Measurements from ENCODE around the gene SIN3B.

Gene SIN3B

DNA sequence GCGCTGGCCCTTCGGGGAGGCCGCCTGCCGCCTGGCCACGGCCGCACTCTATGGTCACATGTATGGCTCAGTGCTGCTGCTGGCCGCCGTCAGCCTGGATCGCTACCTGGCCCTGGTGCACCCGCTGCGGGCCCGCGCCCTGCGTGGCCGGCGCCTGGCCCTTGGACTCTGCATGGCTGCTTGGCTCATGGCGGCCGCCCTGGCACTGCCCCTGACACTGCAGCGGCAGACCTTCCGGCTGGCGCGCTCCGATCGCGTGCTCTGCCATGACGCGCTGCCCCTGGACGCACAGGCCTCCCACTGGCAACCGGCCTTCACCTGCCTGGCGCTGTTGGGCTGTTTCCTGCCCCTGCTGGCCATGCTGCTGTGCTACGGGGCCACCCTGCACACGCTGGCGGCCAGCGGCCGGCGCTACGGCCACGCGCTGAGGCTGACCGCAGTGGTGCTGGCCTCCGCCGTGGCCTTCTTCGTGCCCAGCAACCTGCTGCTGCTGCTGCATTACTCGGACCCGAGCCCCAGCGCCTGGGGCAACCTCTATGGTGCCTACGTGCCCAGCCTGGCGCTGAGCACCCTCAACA is 60.8 kb downstream of the SIN3B start:
- no peak for DNase-seq

GRCh38 chr19:16890461-16891184 is 61.4 kb downstream of the SIN3B start:
- DNase-seq, result no peak

- no peak for DNase-seq
Measured at GRCh38 chr19:16891696-16892382, 62.6 kb downstream of the SIN3B start.

- no peak for DNase-seq
Measured at GRCh38 chr19:16892436-16892835, 63.2 kb downstream of the SIN3B start.

DNA sequence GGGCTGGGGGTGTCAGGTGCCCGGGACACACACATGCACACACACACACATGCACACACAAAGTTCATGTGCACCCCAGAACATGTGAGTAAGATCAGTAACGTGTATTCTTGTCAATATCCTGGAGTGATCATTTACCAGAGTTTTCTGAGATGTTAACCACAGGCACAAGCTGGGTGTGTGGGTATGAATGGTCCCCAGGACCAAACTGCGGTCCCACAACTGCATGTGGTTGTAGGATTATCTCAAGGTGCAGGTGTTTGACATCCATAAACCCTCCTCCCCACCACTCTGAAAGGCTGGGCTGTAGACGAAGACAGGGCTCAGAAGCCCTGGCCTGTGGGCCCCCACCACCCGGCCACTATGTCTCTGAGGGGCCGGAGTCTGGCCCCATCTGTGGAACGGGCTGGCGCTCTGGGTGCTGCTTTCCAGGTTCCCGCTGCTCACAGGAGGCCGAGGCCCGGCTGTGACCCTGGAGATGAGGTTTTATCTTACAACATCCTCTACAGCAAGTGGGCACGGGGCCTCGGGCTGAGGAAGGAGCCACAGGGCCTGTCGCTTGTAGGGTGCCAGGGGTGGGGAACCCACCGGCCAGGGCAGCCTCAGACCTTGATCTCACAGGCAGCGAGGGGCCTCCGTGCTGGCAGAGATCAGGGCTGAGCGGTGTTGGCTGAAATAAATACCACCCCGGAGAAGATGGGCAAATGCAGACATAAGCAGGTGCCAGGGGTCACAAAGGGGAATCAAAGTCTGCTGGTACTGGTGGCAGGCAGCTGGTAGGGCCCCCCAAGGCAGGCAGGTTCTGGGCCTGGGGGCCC is 63.9 kb downstream of the SIN3B start:
- DNase-seq, result no peak

- DNase-seq, result no peak
Measured at GRCh38 chr19:16893686-16893989, 64.4 kb downstream of the SIN3B start.

DNA sequence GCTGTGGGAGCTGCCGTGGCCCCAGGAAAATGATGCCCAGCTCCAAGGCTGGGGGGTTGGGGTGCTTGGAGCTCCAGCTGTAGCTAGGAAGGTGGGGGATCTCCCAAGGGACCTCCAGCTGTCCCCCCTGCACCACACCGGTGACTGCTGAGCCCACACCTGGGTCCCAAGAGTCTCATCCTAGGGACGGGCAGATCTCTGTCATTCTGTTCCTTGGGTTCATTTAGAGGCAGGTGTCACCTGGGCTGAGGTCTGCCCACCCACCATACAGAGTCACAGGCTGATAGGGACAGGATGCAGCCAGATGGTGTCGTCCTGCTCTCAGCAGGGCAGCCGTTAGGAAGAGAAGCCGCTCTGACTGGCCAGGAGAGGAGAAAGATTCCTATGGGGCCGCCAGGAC is 64.9 kb downstream of the SIN3B start:
- no peak for DNase-seq

DNA sequence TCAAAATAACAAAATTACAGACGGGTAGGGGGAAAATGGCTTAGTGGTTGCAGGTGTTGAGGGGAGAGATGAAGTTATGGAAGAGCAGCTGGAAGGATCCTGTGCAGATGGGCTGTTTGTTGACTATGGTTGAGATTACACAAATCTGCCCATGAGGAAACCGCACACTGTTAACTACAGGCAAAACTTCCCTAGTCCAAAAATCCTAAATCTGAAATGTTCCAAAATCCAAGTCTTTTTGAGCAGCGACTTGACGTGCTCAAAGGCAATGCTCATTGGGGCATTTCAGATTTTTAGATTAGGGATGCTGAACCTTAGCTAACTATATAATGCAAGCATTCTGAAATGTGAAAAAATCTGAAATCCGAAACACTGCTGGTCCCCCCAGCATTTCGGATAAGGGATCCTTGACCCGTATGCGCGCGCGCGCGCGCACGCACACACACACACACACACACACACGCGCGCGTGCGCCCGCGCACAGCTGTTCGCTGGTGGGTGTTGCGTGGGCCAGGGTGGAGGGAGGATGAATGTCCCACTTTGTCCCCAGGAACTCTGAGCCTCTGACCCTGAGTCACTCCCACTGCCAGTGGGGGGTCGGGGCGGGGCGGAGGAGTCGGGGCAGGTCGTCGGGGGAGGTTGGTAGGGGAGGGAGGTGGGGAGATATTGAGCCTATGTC is 66.4 kb downstream of the SIN3B start:
- no peak for DNase-seq

- no peak for DNase-seq
Measured at GRCh38 chr19:16896146-16897028, 67.2 kb downstream of the SIN3B start.

DNA sequence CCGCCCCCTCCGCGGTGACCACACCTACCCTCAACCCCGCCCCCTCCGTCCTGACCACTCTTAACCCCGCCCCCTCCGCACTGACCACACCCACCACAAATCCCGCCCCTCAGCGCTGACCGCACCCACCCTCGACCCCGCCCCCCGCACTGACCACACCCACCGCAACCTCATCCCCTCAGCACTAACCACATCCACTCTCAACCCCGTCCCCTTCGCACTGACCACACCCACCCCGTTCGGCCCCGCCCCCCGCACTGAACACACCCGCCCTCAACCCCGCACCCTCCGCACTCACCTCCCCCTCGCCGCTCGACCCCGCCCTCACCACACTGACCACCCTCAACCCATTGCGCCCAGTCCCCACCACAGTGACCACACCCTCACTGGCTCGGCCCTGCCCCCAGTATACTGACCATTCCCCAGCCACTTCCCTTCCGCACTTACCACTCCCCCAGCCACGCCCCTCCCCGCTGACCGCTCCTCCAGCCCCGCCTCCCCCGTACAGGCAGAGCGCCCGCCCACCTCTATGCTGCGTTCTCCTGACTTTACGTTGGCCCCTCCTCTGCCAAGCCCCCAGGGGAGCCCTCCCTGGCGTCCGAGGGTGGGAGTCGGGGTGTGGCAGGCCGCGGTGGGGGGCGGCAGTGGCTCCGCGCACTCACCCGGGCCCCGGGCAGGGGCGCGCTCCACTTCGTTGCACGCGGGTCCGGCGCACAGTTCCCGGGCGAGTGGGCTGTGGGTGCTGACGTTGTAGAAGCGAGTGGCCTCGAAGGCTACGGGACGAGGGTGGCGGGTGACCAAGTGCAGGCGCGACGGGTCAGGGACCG is 68.0 kb downstream of the SIN3B start:
- DNase-seq, result no peak

- no peak for DNase-seq
Measured at GRCh38 chr19:16897856-16898161, 68.6 kb downstream of the SIN3B start.

- no peak for DNase-seq
Measured at GRCh38 chr19:16898361-16899015, 69.3 kb downstream of the SIN3B start.

DNA sequence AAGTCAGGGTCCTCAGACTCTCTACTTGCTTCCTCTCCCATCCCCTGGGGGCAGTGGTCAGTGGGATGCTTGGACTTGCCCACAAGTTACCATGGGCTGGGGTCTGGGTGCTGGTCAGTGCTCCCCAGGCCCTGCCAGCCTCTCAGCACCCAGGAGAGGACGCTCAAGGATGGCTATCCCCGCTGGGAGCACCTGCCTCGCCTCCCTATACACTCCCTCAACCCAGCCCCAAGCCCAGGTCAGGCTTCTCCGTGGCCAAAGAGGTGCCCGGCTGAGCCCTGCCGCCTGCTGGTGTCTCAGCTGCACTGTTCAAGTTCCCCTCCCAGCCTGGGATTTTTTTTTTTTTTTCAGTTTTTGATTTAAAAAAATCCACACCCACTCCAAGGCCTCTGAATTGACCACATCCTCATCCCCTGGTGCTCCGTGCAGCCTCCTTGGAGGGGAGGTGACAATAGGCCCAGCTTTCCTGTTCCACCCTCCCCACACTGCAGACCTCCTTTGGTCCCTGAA is 70.4 kb downstream of the SIN3B start:
- DNase-seq, result no peak

DNA sequence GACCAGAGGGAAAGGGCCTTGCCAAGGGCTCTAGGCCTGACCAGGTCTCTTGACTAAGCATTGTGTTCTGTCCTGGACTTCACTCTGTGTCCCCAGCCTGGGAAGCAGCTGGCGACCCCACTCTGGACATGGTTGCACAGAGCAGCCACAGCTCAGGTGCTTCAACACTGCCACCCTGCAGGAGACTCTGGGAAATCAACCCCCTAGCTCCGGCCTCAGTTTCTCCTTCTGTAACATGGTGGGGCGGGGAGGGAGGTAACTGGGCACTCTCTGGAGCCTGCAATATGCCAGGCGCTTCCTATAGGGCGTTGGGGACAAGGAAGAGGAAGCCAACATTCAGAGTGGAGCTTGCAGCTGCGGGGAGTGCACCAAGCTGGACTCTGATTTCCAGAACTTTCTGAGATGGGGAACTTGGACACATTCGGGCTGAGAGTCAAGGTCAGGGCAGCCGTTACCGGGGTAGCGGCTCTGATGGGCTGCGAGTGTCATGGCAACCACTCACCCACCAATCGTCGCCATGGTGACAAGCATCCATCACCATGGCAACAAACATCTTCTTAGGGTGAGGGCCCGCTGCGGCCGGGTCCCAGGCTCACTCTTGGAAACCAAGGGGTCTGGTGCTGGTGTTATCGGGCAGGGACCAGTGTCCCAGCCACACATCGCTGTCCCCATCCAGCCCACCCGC is 72.4 kb downstream of the SIN3B start:
- DNase-seq, result no peak

DNA sequence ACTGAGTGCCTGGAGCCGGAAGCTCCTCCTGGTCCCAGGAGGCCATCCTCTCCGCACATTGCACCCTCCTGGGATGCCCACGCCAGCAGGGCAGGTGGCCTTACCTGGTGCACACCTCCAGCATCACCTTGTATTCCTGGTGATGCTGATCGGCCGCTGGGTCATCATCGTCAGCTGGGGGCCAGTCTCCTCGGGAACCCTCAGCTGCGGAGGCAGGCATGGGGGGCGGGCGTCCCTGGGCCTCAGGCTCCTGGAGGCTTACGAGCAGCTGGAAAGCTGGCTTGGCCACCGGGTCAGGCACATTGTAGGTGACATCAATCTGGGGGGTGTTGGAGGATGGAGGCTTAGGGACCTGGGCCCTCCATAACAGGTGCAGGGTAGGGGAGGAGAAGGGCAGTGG is 73.3 kb downstream of the SIN3B start:
- DNase-seq, result no peak

GRCh38 chr19:16903347-16903746 is 74.1 kb downstream of the SIN3B start:
- no peak for DNase-seq

GRCh38 chr19:16904599-16904998 is 75.4 kb downstream of the SIN3B start:
- DNase-seq, result no peak

DNA sequence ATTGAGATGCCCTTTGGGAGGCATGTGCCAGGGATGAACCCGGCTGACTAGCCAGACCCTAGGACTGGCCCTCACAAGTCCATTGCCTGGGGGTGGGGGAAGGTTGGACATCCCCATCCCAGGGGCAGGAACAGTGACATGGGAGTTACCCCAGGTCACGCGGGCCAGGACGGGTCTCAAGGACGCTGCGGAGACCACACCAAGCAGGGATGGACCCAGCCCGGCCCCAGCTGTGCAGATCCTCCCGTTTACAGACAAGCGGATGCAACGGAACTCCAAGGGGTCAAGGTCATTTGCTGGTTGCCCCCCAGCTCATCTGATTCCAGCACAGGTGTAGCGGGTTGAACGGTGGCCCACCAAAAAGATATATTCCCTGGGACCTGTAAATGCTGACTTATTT is 79.6 kb downstream of the SIN3B start:
- no peak for DNase-seq

DNA sequence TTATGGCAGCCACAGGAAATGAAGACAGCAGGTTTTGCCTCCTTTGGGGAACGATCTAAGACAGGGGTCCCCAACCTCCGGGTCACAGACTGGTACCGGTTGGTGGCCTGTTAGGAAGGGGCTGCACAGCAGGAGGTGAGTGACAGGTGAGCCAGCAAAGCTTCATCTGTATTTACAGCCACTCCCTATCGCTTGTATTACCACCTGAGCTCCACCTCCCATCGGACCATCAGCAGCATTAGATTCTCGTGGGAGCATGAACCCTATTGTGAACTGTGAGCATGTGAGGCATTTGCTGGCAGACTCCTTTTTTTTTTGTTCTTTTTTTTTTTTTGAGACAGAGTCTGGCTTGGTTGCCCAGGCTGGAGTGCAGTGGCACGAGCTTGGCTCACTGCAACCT is 81.8 kb downstream of the SIN3B start:
- DNase-seq, result no peak

DNA sequence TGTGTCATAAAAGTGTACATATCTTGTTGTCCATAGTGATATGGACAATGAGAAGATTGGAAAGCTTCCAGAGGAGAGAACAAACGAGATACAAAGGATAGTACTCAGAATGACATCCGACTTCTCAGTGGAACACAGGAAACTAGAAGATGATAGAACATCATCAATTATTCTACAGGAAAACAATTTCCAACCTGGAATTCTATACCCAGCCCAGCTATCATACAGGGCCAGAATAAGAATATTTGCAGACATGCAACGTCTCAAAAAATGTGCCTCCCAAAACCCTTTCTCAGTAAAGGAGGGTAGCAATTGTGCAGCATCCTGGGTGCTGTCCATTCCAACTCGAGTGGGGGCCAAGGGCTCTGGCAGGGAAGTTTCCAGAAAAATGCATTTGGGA is 83.6 kb downstream of the SIN3B start:
- no peak for DNase-seq

Measured in cerebellar nuclear complex (tissue), 1 donor.